K562 (cell line): ENCODE data around the gene NAV2.

Experiments used
- ATF2 ChIP-seq: sonication (generic); formaldehyde crosslinking; IDR thresholded peaks from 2 replicates; pipeline ENCODE4 v1.8.1; 2022; ENCODE audit warnings: missing genetic modification reagents
- CBX1 ChIP-seq: sonication (generic); IDR thresholded peaks from 2 replicates; pipeline ENCODE4 v1.6.1; 2016; ENCODE audit warnings: antibody characterized with exemption, low read depth, mild to moderate bottlenecking
- EP300 ChIP-seq: IDR thresholded peaks from 2 replicates; pipeline ENCODE4 v1.6.1; 2012; ENCODE audit warnings: low read length, improper control_type of control experiment
- KLF16 ChIP-seq: IDR thresholded peaks from 2 replicates; pipeline ENCODE4 v1.6.1; 2016; ENCODE audit warnings: antibody characterized with exemption
- TF ChIP-seq, protein P1 (sequence below), 3 experiments: IDR thresholded peaks in 2 of 3; conservative IDR thresholded peaks in 1 of 3; 2 replicates each; pipeline ENCODE4 v1.5.1; 2011 to 2012; ENCODE audit warnings: low read length in 3 of 3, mild to moderate bottlenecking in 3 of 3, control low read depth in 2 of 3, improper control_type of control experiment in 1 of 3, inconsistent platforms in 1 of 3, low read depth in 1 of 3, mixed read lengths in 1 of 3, moderate library complexity in 1 of 3; ENCODE audit not compliant: insufficient read depth in 2 of 3

DNA sequence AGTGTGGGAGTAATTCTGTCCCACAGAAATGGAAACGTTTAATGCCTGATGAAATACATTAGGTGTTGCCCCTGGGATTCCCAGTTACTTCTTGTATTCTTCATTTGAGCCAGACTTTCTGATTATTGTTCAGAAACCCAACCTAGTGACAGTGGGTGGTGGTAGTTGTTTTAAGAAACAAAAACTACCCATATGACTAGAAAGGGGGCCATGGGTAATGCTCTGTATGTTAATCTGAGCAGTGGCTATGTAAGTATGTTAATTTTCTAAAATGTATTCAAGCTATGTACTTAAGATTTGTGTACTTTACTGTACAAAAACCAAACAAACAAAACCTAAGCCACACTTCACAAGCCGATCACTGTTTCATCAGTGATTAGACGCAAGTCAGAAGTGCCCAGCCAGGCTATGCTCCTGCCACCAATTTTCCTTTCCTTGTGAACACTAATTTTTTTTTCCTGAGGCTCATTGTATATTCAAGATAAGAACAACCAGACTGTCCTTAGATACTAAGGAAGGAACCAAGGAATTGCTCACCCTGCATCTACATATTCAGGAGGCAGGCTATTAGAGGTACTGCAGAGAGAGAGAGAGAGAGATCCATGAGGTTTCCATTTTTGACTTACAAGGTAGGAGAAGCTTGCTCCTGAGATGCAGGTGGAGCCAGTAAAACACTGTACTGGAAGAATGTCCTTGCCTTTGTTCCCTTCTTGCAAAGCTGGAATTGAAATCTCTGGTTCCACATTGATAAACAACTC is 324.9 kb downstream of the NAV2 start:
- TF ChIP-seq EP300: no peak
- no peak for TF ChIP-seq ATF2
- no peak for TF ChIP-seq CBX1
- TF ChIP-seq, protein P1, sequence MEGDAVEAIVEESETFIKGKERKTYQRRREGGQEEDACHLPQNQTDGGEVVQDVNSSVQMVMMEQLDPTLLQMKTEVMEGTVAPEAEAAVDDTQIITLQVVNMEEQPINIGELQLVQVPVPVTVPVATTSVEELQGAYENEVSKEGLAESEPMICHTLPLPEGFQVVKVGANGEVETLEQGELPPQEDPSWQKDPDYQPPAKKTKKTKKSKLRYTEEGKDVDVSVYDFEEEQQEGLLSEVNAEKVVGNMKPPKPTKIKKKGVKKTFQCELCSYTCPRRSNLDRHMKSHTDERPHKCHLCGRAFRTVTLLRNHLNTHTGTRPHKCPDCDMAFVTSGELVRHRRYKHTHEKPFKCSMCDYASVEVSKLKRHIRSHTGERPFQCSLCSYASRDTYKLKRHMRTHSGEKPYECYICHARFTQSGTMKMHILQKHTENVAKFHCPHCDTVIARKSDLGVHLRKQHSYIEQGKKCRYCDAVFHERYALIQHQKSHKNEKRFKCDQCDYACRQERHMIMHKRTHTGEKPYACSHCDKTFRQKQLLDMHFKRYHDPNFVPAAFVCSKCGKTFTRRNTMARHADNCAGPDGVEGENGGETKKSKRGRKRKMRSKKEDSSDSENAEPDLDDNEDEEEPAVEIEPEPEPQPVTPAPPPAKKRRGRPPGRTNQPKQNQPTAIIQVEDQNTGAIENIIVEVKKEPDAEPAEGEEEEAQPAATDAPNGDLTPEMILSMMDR (IDR thresholded peaks at IDR 0.05 in 2 of 3, conservative IDR thresholded peaks at IDR 0.05 in 1 of 3; ENCODE audit: insufficient read depth in 2 of 3, low read depth in 1 of 3, low read length in 3 of 3): no peak
- TF ChIP-seq KLF16: no peak
